Esophagus mucosa (tissue), 1 donor: ENCODE results near the gene ADAMTSL5. TPM values are rescaled to one million over a fixed set of nuclear protein-coding genes. Genes with fewer than 3 reads are reported as not detected.
"Not testable (repeated sequence)": the region's sequence is repeated elsewhere in the genome, so short reads cannot be mapped to it uniquely, and the experiment has no call there.

Experiments used
- ATAC-seq: fragments of 200-7000 bp; cut with Tn5 transposase; one replicate; pipeline ENCODE4 v1.9.1; 2020
- total RNA-seq: library from RNA; stranded (reverse); gene quantifications from one replicate; pipeline ENCODE4 v1.2.4, GENCODE V29; 2023
- donor health status: DM: yes; HTN: yes; CAD: no.

Gene ADAMTSL5
- total RNA-seq, 1 donor from 2014 or later = 6.7 TPM

GRCh38 chr19:1511318-1512317 lies 1.2 kb downstream of the ADAMTSL5 start:
- no peak for ATAC-seq

- no peak for ATAC-seq
Measured at GRCh38 chr19:1510807-1511206, 2.0 kb downstream of the ADAMTSL5 start.

- peak; percentile 4 for ATAC-seq
Measured at GRCh38 chr19:1510442-1510806, 2.4 kb downstream of the ADAMTSL5 start.

GRCh38 chr19:1509602-1510441 lies 3.0 kb downstream of the ADAMTSL5 start:
- no peak for ATAC-seq

GRCh38 chr19:1508507-1508856 lies 4.3 kb downstream of the ADAMTSL5 start:
- ATAC-seq = no peak

GRCh38 chr19:1507763-1508506 lies 4.9 kb downstream of the ADAMTSL5 start:
- peak; percentile 83 for ATAC-seq

- no peak for ATAC-seq
Measured at GRCh38 chr19:1507192-1507660, 5.6 kb downstream of the ADAMTSL5 start.

- ATAC-seq = no peak
Measured at GRCh38 chr19:1505991-1506881, 6.6 kb downstream of the ADAMTSL5 start.

- no peak for ATAC-seq
Measured at GRCh38 chr19:1505012-1505411, 7.8 kb downstream of the ADAMTSL5 start.

GRCh38 chr19:1503925-1504773 lies 8.7 kb downstream of the ADAMTSL5 start:
- ATAC-seq = no peak

- no peak for ATAC-seq
Measured at GRCh38 chr19:1503089-1503924, 9.5 kb downstream of the ADAMTSL5 start.

- no peak for ATAC-seq
Measured at GRCh38 chr19:1502433-1503088, 10.3 kb downstream of the ADAMTSL5 start.

GRCh38 chr19:1501200-1501595 lies 11.6 kb downstream of the ADAMTSL5 start:
- ATAC-seq = peak; percentile 47

GRCh38 chr19:1499231-1499630 lies 13.6 kb downstream of the ADAMTSL5 start:
- ATAC-seq = not testable (repeated sequence)

- no peak for ATAC-seq
Measured at GRCh38 chr19:1497578-1498235, 15.1 kb downstream of the ADAMTSL5 start.

GRCh38 chr19:1496714-1497577 lies 15.9 kb downstream of the ADAMTSL5 start:
- peak; percentile 4 for ATAC-seq
